Stimulated activated CD4-positive, alpha-beta T cell treated with anti-CD3 and anti-CD28 coated beads, Interleukin-15, amount 100 ng/mL, for 48 hours (primary cell): ENCODE data around the gene KIAA1328.
"Not testable (repeated sequence)": the region's sequence is repeated elsewhere in the genome, so short reads cannot be mapped to it uniquely, and the experiment has no call there.

ENCODE experiments used
- DNase-seq, 2 donors: peaks; one replicate each; pipeline ENCODE4 v3.0.0-alpha.2; 2020; ENCODE audit warnings: low read depth in 2 of 2

The KIAA1328 gene

GRCh38 chr18:36887114-36887513 is 58.2 kb downstream of the KIAA1328 start:
- no peak for DNase-seq

- DNase-seq: no peak
Measured at GRCh38 chr18:36887864-36888263, 58.9 kb downstream of the KIAA1328 start.

- no peak for DNase-seq
Measured at GRCh38 chr18:36888778-36889177, 59.9 kb downstream of the KIAA1328 start.

GRCh38 chr18:36889321-36889720 is 60.4 kb downstream of the KIAA1328 start:
- no peak for DNase-seq

GRCh38 chr18:36889742-36890141 is 60.8 kb downstream of the KIAA1328 start:
- DNase-seq: no peak

GRCh38 chr18:36890598-36890997 is 61.7 kb downstream of the KIAA1328 start:
- DNase-seq: no peak

GRCh38 chr18:36893227-36893626 is 64.3 kb downstream of the KIAA1328 start:
- no peak for DNase-seq

GRCh38 chr18:36895606-36896005 is 66.7 kb downstream of the KIAA1328 start:
- DNase-seq: no peak

- no peak for DNase-seq
Measured at GRCh38 chr18:36897253-36897652, 68.3 kb downstream of the KIAA1328 start.

- DNase-seq: no peak
Measured at GRCh38 chr18:36899289-36899688, 70.4 kb downstream of the KIAA1328 start.

GRCh38 chr18:36900466-36900865 is 71.5 kb downstream of the KIAA1328 start:
- DNase-seq: no peak

- no peak for DNase-seq
Measured at GRCh38 chr18:36901277-36901701, 72.4 kb downstream of the KIAA1328 start.

- no peak for DNase-seq
Measured at GRCh38 chr18:36903215-36903928, 74.4 kb downstream of the KIAA1328 start.

GRCh38 chr18:36905571-36905970 is 76.6 kb downstream of the KIAA1328 start:
- DNase-seq: no peak

GRCh38 chr18:36909282-36909681 is 80.4 kb downstream of the KIAA1328 start:
- DNase-seq: not testable (repeated sequence)

- DNase-seq: no peak
Measured at GRCh38 chr18:36912887-36913286, 84.0 kb downstream of the KIAA1328 start.

GRCh38 chr18:36917907-36918306 is 89.0 kb downstream of the KIAA1328 start:
- DNase-seq: no peak

GRCh38 chr18:36929601-36930000 is 100.7 kb downstream of the KIAA1328 start:
- DNase-seq: no peak

- DNase-seq: no peak
Measured at GRCh38 chr18:36931106-36931505, 102.2 kb downstream of the KIAA1328 start.

GRCh38 chr18:36933552-36933951 is 104.6 kb downstream of the KIAA1328 start:
- no peak for DNase-seq

- DNase-seq: no peak
Measured at GRCh38 chr18:36934884-36935283, 106.0 kb downstream of the KIAA1328 start.

- no peak for DNase-seq
Measured at GRCh38 chr18:36942264-36942663, 113.3 kb downstream of the KIAA1328 start.

GRCh38 chr18:36947820-36948348 is 119.0 kb downstream of the KIAA1328 start:
- no peak for DNase-seq

GRCh38 chr18:36950282-36950681 is 121.4 kb downstream of the KIAA1328 start:
- no peak for DNase-seq
